SK-N-MC (cell line): ENCODE measurements around the gene MIDN.

Source experiments
- DNase-seq: peaks from one replicate; pipeline ENCODE4 v3.0.0-alpha.2; 2011; ENCODE audit warnings: low read depth, low spot score
- H3K27ac ChIP-seq: fragments of 200-600 bp; sonication (generic); 2 replicates; pipeline ENCODE4 v1.5.1; 2016; ENCODE audit warnings: mixed run types
- H3K36me3 ChIP-seq: fragments of 200-600 bp; sonication (generic); 2 replicates; pipeline ENCODE4 v1.6.1; 2017; ENCODE audit warnings: antibody characterized with exemption, low read length, mixed read lengths; ENCODE audit not compliant: insufficient read depth
- H3K4me3 ChIP-seq: fragments of 200-600 bp; sonication (generic); 2 replicates; pipeline ENCODE4 v1.5.1; 2016
- H3K9ac ChIP-seq: fragments of 200-600 bp; sonication (generic); 2 replicates; pipeline ENCODE4 v1.8.0; 2017; ENCODE audit warnings: mixed run types, mixed read lengths; ENCODE audit not compliant: insufficient read length
- H3K9me3 ChIP-seq: fragments of 200-600 bp; sonication (generic); 2 replicates; pipeline ENCODE4 v1.6.1; 2017; ENCODE audit warnings: low read depth, mild to moderate bottlenecking, antibody characterized with exemption, low read length, moderate library complexity, mixed read lengths
- EZH2 ChIP-seq: fragments of 200-600 bp; sonication (generic); IDR thresholded peaks from one replicate; pipeline ENCODE4 v1.6.1; 2017; ENCODE audit warnings: antibody characterized with exemption
- FOXP2 ChIP-seq: optimal IDR thresholded peaks from 2 replicates; pipeline ENCODE3; 2011; ENCODE audit warnings: mild to moderate bottlenecking, moderate library complexity; ENCODE audit not compliant: insufficient read depth; ENCODE audit errors: extremely low read length, control extremely low read depth
- POLR2AphosphoS5 ChIP-seq: IDR thresholded peaks from 2 replicates; pipeline ENCODE4 v1.6.1; 2012; ENCODE audit warnings: mild to moderate bottlenecking, low read depth, low read length, borderline replicate concordance

MIDN gene

DNA sequence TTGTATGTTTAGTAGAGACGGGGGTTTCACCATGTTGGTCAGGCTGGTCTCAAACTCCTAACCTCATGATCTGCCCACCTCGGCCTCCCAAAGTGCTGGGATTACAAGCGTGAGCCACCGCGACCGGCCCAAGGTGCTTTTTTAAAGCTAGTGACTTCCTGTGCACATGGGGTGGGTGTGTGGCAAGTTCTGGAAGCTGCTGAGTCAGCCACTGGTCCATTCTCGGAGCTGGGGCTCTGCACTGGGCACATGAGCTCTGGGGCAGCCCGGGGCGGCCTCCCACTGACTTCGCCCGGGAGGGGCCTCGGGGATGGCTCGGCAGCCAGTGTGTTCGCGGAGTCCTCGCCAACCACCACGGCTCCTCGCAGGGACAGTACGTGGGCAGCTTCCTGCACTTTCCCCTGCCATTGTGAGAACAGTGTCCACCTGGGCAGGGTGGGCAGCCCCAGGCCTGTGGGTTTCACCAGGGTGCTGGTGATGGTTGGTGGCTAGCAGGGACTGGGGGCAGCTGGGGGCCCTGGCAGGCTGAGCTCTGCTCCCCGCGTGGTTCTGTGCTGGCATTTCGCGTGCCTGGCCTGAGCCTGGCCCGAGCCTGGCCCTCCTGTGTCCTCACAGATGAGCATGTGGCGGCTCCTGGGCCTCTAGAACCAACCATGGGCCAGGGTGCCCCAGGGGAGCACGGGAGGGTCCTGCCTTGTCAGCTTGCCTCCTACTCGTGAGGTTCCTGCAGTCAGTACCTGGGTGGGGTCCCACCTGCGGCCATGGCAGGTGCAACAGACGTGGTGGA, 22.8 kb upstream of the MIDN start:
- H3K27ac ChIP-seq: no peak overlapping the region

GRCh38 chr19:1226227-1226518, 22.2 kb upstream of the MIDN start:
- no peak for TF ChIP-seq FOXP2
- no peaks in the 10 kb centered on the region; the same call in 1 of the 2 replicates for H3K36me3 ChIP-seq
- no peaks in the 10 kb centered on the region for H3K9me3 ChIP-seq
- no peak for DNase-seq
- no peak overlapping the region for H3K27ac ChIP-seq
- no peak overlapping the region for H3K4me3 ChIP-seq
- H3K9ac ChIP-seq: no peak overlapping the region

More for the DNA sequence above, 22.8 kb upstream of the MIDN start:
- no peak for DNase-seq
- H3K36me3 ChIP-seq: no peaks in the 10 kb centered on the region; the same call in 1 of the 2 replicates
- TF ChIP-seq EZH2 (no peak), FOXP2 (no peak), POLR2AphosphoS5 (no peak)
- H3K4me3 ChIP-seq: no peak overlapping the region
- H3K9ac ChIP-seq: no peak overlapping the region
- no peaks in the 10 kb centered on the region for H3K9me3 ChIP-seq

GRCh38 chr19:1226522-1227303, 21.7 kb upstream of the MIDN start:
- Histone ChIP-seq H3K9me3 (no peaks in the 10 kb centered on the region), H3K4me3 (no peak overlapping the region), H3K36me3 (no peaks in the 10 kb centered on the region; the same call in 1 of the 2 replicates), H3K9ac (no peak overlapping the region), H3K27ac (no peak overlapping the region)
- no peak for DNase-seq
- no peak for TF ChIP-seq POLR2AphosphoS5
- TF ChIP-seq FOXP2: no peak
- TF ChIP-seq EZH2: no peak

- DNase-seq: no peak
- Histone ChIP-seq H3K9ac (no peak overlapping the region), H3K36me3 (no peaks in the 10 kb centered on the region; the same call in 1 of the 2 replicates), H3K27ac (no peak overlapping the region), H3K4me3 (no peak overlapping the region), H3K9me3 (no peaks in the 10 kb centered on the region)
- TF ChIP-seq POLR2AphosphoS5 (no peak), EZH2 (no peak), FOXP2 (no peak)
Measured at GRCh38 chr19:1227304-1228054, 20.9 kb upstream of the MIDN start.

DNA sequence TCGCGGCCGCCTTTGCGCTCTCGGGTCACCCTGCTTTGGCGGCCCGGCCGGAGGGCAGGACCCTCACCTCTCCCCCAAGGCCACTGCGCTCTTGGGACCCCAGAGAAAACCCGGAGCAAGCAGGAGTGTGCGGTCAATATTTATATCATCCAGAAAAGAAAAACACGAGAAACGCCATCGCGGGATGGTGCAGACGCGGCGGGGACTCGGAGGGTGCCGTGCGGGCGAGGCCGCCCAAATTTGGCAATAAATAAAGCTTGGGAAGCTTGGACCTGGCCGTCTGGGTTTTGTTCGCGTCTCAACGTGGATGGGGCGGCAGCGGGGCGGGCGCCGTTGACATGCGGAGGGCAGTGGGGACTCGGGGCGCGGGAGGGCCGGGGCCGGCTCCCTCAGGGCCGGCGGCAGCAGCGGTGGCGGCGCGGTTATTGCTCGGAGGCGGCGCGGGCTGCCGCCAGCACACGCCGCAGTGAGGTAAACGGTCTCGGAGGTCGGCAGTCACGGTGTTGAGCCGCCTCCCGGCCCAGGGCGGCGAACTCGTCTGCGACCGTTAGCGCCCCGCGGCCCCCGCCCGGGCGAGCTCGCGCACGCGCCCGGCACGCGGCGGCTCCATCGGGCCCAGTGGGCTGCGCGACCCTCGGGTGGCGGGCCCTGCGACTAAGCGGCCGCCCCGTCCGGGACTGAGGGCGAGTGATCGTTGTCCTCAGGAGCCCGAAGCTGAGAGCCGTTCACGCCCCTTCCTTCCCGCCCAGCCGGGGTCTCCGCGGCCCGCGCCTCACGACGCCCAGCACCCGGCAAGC, 20.0 kb upstream of the MIDN start:
- Histone ChIP-seq H3K9me3 (no peaks in the 10 kb centered on the region), H3K27ac (no peak overlapping the region), H3K4me3 (no peak overlapping the region), H3K9ac (no peak overlapping the region), H3K36me3 (no peaks in the 10 kb centered on the region; the same call in 1 of the 2 replicates)
- TF ChIP-seq FOXP2: no peak
- TF ChIP-seq POLR2AphosphoS5: no peak
- TF ChIP-seq EZH2: no peak
- no peak for DNase-seq

DNA sequence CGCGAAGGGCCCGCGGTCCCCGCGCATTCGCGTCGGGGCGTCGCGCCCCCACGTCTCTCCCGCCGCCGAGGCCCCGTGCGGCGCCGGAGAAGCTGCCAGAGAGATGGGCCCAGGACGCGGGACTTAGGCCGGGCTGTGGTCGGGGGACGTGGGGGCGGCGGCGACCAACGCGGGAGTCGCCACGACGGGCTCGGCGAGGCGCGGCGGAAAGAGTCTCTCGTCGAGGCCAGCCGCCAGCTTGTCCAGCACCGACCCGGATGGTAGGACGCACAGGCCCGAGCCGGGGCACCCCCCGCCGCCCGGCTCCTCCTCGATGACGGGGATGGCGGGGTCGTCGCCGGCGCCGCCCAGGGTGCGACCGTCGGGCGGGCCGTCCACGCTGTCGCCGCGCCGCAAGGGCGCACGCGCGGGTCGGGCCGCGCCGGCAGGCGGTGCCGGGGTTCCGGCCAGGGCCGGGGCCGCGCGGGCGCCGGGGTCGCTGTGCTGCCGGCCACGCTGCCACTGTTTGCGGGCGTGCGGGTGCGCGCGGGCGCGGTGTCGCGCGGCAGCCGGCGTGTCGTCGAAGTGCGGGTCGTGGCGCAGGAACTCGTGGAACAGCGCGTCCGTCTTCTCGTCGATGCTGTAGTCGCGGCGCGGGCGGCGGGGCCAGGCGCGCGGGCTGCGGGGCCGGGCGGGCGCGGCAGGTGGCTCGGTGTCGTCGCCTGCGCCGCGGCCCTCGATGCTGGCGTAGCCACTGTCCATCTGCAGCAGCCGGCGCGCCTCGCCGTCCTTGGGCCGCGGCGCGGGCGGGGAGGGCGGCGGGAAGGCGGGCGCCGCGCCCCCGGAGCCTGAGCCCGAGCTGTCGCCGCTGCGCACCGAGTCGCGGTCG, 19.1 kb upstream of the MIDN start:
- H3K27ac ChIP-seq: no peak overlapping the region
- TF ChIP-seq FOXP2: no peak

DNA sequence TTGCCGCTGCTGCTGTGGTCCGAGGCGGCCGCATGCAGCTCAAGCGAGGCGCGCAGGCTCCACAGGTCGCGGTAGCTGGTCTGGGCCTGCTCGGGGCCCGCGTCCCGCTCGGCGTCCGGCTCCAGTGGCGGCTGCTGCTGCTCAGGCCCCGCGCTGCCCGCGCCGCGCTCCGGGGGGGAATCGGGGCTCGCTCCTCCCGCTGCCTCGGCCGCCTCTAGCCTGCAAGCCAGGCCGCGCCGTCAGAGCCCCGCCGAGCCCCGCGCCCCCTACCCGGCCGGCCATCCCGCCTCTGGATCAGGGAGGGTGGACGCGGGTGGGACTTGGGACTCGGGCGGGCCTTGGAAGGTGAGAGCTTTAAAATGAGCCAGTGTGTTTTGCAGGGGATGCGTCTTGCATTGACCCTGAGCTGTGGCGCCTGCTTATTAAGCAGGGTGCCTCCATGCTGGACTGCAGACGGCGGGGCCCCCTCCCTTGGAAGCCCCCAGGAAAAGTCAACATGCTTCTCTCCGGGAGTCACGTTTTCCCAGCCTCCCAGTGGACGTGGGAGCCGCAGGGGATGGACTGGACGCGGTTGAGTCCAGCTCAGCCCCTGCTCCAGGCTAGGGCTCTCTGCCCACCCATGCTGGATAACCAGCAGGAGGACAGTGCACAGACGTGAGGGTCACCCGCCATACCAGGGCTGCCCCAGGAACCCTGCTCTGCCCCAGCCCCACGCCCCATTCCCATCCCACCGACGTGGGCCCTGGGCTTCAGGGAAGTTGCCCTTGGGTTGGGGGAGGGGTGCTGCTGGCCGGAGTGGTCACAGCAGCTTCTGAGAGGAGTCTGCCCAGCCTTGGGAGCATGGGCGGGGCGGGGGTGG, 18.2 kb upstream of the MIDN start:
- TF ChIP-seq EZH2 (no peak), FOXP2 (no peak), POLR2AphosphoS5 (no peak)
- H3K36me3 ChIP-seq: no peaks in the 10 kb centered on the region; the same call in 1 of the 2 replicates
- H3K9ac ChIP-seq: no peak overlapping the region
- no peak for DNase-seq
- no peak overlapping the region for H3K27ac ChIP-seq
- H3K4me3 ChIP-seq: no peak overlapping the region
- H3K9me3 ChIP-seq: no peaks in the 10 kb centered on the region

More for the DNA sequence above, 19.1 kb upstream of the MIDN start:
- DNase-seq: no peak
- H3K9me3 ChIP-seq: no peaks in the 10 kb centered on the region
- H3K9ac ChIP-seq: no peak overlapping the region
- no peaks in the 10 kb centered on the region; the same call in 1 of the 2 replicates for H3K36me3 ChIP-seq
- H3K4me3 ChIP-seq: no peak overlapping the region
